Measurements from ENCODE around the gene COL4A2. TPM values are rescaled to one million over a fixed set of nuclear protein-coding genes. Genes with fewer than 3 reads are reported as not detected.

The COL4A2 gene
- total RNA-seq, 6 donors from 2014 or later = 169 to 458 (median 258) TPM

GRCh38 chr13:110334841-110335490 is 27.9 kb downstream of the COL4A2 start:
- H3K4me3 ChIP-seq = no peak overlapping the region
- 87 to 89% methylated on average over 11 of the region's 11 CpGs for WGBS, 2 donors
- H3K27ac ChIP-seq = peak overlapping the region in 1 of 4 donors; percentile 72
- H3K27me3 ChIP-seq = no peaks in the 10 kb centered on the region
- TF ChIP-seq CTCF (IDR thresholded peaks at IDR 0.05) (no peak), POLR2AphosphoS5 (IDR thresholded peaks at IDR 0.05) (no peak), POLR2A (IDR thresholded peaks at IDR 0.05) (no peak), EP300 (IDR thresholded peaks at IDR 0.05) (no peak)
- DNase-seq (no peak), ATAC-seq (ENCODE audit: low FRiP score in 2 of 2) (no peak)
- H3K9me3 ChIP-seq = no peaks in the 10 kb centered on the region
- peaks cover 0 to 3% (median 0%) of the 10 kb centered on the region in 4 donors for H3K36me3 ChIP-seq
- H3K4me1 ChIP-seq = peaks cover 32 to 48% (median 40%) of the 10 kb centered on the region in 4 donors

DNA sequence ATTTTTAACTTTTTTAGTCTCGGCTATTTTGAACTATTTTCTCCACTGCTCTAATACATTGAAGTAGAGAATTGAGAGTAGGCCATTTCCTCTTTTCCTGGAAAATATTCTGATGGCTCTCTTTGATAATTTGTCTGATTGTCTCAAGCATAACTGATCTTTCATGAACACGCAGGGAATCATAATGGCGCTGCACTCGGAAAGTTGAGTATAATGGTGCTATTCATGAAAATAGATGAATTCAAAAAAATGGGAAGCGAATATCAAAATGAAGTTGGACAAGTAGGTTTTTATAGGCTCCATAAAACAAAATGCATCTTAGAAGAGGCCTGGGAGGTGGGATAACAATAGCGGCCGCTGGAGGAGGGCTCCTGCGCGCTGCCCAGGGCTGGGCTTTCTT is 29.0 kb downstream of the COL4A2 start:
- peak overlapping the region in 3 of 4 donors; percentile 2 to 85 (median 72) for H3K27ac ChIP-seq
- no peaks in the 10 kb centered on the region for H3K27me3 ChIP-seq
- H3K4me3 ChIP-seq = no peak overlapping the region
- peaks cover 0 to 3% (median 0%) of the 10 kb centered on the region in 4 donors for H3K36me3 ChIP-seq
- no peak for ATAC-seq (ENCODE audit: low FRiP score in 2 of 2)
- WGBS, 2 donors = 87 to 90% methylated on average over 9 of the region's 9 CpGs
- no peak for TF ChIP-seq CTCF (IDR thresholded peaks at IDR 0.05)
- H3K9me3 ChIP-seq = no peaks in the 10 kb centered on the region
- DNase-seq = no peak
- H3K4me1 ChIP-seq = peaks cover 43 to 53% (median 47%) of the 10 kb centered on the region in 4 donors

GRCh38 chr13:110336681-110337080 is 29.6 kb downstream of the COL4A2 start:
- Histone ChIP-seq H3K36me3 (peaks cover 0 to 3% (median 0%) of the 10 kb centered on the region in 4 donors), H3K9me3 (no peaks in the 10 kb centered on the region), H3K4me1 (peaks cover 46 to 57% (median 48%) of the 10 kb centered on the region in 4 donors), H3K27me3 (no peaks in the 10 kb centered on the region), H3K27ac (peak overlapping the region; percentile 32 to 90 (median 78)), H3K4me3 (no peak overlapping the region)
- WGBS, 2 donors = 31 to 69% methylated on average over 4 to 5 of the region's 5 CpGs
- ATAC-seq (ENCODE audit: low FRiP score in 2 of 2) (no peak), DNase-seq (no peak)
- peak; percentile 8 to 49 for TF ChIP-seq POLR2AphosphoS5 (IDR thresholded peaks at IDR 0.05)
- TF ChIP-seq POLR2A (IDR thresholded peaks at IDR 0.05) = no peak

GRCh38 chr13:110337247-110337646 is 30.2 kb downstream of the COL4A2 start:
- H3K27ac ChIP-seq = peak overlapping the region; percentile 32 to 90 (median 78)
- TF ChIP-seq POLR2A (IDR thresholded peaks at IDR 0.05) = no peak
- peak in 1 of 2 donors; percentile 54 for TF ChIP-seq POLR2AphosphoS5 (IDR thresholded peaks at IDR 0.05)
- no peak for ATAC-seq (ENCODE audit: low FRiP score in 2 of 2)
- 39 to 54% methylated on average over 5 to 7 of the region's 7 CpGs for WGBS, 2 donors
- H3K9me3 ChIP-seq = no peaks in the 10 kb centered on the region
- H3K36me3 ChIP-seq = peaks cover 0 to 3% (median 0%) of the 10 kb centered on the region in 4 donors
- H3K4me3 ChIP-seq = no peak overlapping the region
- no peaks in the 10 kb centered on the region for H3K27me3 ChIP-seq
- no peak for DNase-seq
- peaks cover 47 to 63% (median 49%) of the 10 kb centered on the region in 4 donors for H3K4me1 ChIP-seq

GRCh38 chr13:110338441-110339101 is 31.5 kb downstream of the COL4A2 start:
- Histone ChIP-seq H3K9me3 (no peaks in the 10 kb centered on the region), H3K27me3 (no peaks in the 10 kb centered on the region), H3K4me3 (no peak overlapping the region), H3K27ac (peak overlapping the region; percentile 72 to 90 (median 87)), H3K4me1 (peaks cover 51 to 76% (median 56%) of the 10 kb centered on the region in 4 donors), H3K36me3 (peaks cover 0 to 3% (median 0%) of the 10 kb centered on the region in 4 donors)
- ATAC-seq (ENCODE audit: low FRiP score in 2 of 2) = peak in 1 of 2 donors; percentile 64
- DNase-seq = no peak
- TF ChIP-seq POLR2AphosphoS5 (IDR thresholded peaks at IDR 0.05) (no peak), POLR2A (IDR thresholded peaks at IDR 0.05) (no peak), EP300 (IDR thresholded peaks at IDR 0.05) (no peak), CTCF (IDR thresholded peaks at IDR 0.05) (no peak)
- WGBS, 2 donors = 28 to 50% methylated on average over 10 to 13 of the region's 13 CpGs
